Stimulated activated naive B cell treated with anti-CD40 and anti-IgM and Interleukin-4, amounts not matched to agents 10 μg/mL and 1 μg/mL and 100 μg/mL, for 72 hours (primary cell): ENCODE measurements around the gene CD59.
A peak's percentile ranks its signal among the peaks of the same experiment; 100 is the strongest.

Experiments used
- ATAC-seq, 2 donors: fragments of 150-1000 bp; cut with Tn5 transposase; replicated peaks; 2 replicates each; pipeline ENCODE4 v1.10.0; 2021; ENCODE audit warnings: moderate library complexity in 1 of 2
- DNase-seq: peaks from one replicate; pipeline ENCODE4 v3.0.0; 2021
- H3K27ac Mint-ChIP-seq: one replicate; pipeline ENCODE4 v1.8.0; 2022; ENCODE audit warnings: mild to moderate bottlenecking, mixed read lengths
- H3K27me3 Mint-ChIP-seq, 2 donors: one replicate each; pipeline ENCODE4 v1.8.0; 2022; ENCODE audit warnings: mixed read lengths in 2 of 2
- H3K36me3 Mint-ChIP-seq, 2 donors: one replicate each; pipeline ENCODE4 v1.8.0; 2022; ENCODE audit warnings: mixed read lengths in 2 of 2, mild to moderate bottlenecking in 1 of 2
- H3K4me1 Mint-ChIP-seq, 2 donors: one replicate each; pipeline ENCODE4 v1.8.0; 2022; ENCODE audit warnings: mixed read lengths in 2 of 2, mild to moderate bottlenecking in 1 of 2
- H3K4me3 Mint-ChIP-seq, 2 donors: one replicate each; pipeline ENCODE4 v1.8.0; 2022; ENCODE audit warnings: mild to moderate bottlenecking in 2 of 2, mixed read lengths in 2 of 2, moderate library complexity in 1 of 2
- H3K9me3 Mint-ChIP-seq, 2 donors: one replicate each; pipeline ENCODE4 v1.8.0; 2022; ENCODE audit warnings: mixed read lengths in 2 of 2, mild to moderate bottlenecking in 1 of 2

CD59 gene

GRCh38 chr11:33736148-33736812 lies at the start of gene CD59:
TSS of gene CD59 (minus strand) at chr11:33736423. CDS start at chr11:33722445, 13,978 bp downstream.
- peaks cover 9 to 11% of the 10 kb centered on the region in 2 donors for H3K36me3 Mint-ChIP-seq
- DNase-seq = peak; percentile 81
- peak; percentile 70 to 75 for ATAC-seq
- peak within 1 kb of the TSS; percentile 87 to 90 for H3K4me3 Mint-ChIP-seq
- peak within 1 kb of the TSS; percentile 92 for H3K27ac Mint-ChIP-seq
- no peaks in the 10 kb centered on the region for H3K9me3 Mint-ChIP-seq
- peaks cover 29 to 43% of the 10 kb centered on the region in 2 donors for H3K4me1 Mint-ChIP-seq
- H3K27me3 Mint-ChIP-seq = no peaks in the 10 kb centered on the region

GRCh38 chr11:33785609-33786008 lies 49.4 kb upstream of the CD59 start:
- no peak for ATAC-seq
- no peak for DNase-seq
- H3K27me3 Mint-ChIP-seq = peaks cover 34 to 37% of the 10 kb centered on the region in 2 donors
- H3K27ac Mint-ChIP-seq = no peak overlapping the region
- no peak overlapping the region for H3K4me3 Mint-ChIP-seq
- H3K9me3 Mint-ChIP-seq = peaks cover 0 to 2% of the 10 kb centered on the region in 2 donors
- no peaks in the 10 kb centered on the region for H3K36me3 Mint-ChIP-seq
- H3K4me1 Mint-ChIP-seq = no peaks in the 10 kb centered on the region

- Mint-ChIP-seq H3K36me3 (no peaks in the 10 kb centered on the region), H3K27ac (peak overlapping the region; percentile 2), H3K9me3 (no peaks in the 10 kb centered on the region), H3K27me3 (peaks cover 52 to 54% of the 10 kb centered on the region in 2 donors), H3K4me1 (peaks cover 3 to 10% of the 10 kb centered on the region in 2 donors), H3K4me3 (no peak overlapping the region)
- no peak for DNase-seq
- ATAC-seq = no peak
Measured at GRCh38 chr11:33779849-33780528, 43.8 kb upstream of the CD59 start.

GRCh38 chr11:33778675-33779074 lies 42.5 kb upstream of the CD59 start:
- peaks cover 7 to 19% of the 10 kb centered on the region in 2 donors for H3K4me1 Mint-ChIP-seq
- H3K36me3 Mint-ChIP-seq = peaks cover 0 to 3% of the 10 kb centered on the region in 2 donors
- H3K4me3 Mint-ChIP-seq = no peak overlapping the region
- no peaks in the 10 kb centered on the region for H3K9me3 Mint-ChIP-seq
- H3K27ac Mint-ChIP-seq = no peak overlapping the region
- H3K27me3 Mint-ChIP-seq = peaks cover 43 to 47% of the 10 kb centered on the region in 2 donors
- ATAC-seq = no peak
- DNase-seq = no peak

GRCh38 chr11:33777906-33778305 lies 41.7 kb upstream of the CD59 start:
- peaks cover 0 to 3% of the 10 kb centered on the region in 2 donors for H3K36me3 Mint-ChIP-seq
- H3K27me3 Mint-ChIP-seq = peaks cover 38 to 46% of the 10 kb centered on the region in 2 donors
- no peaks in the 10 kb centered on the region for H3K9me3 Mint-ChIP-seq
- H3K4me3 Mint-ChIP-seq = no peak overlapping the region
- no peak for ATAC-seq
- peaks cover 7 to 27% of the 10 kb centered on the region in 2 donors for H3K4me1 Mint-ChIP-seq
- no peak overlapping the region for H3K27ac Mint-ChIP-seq
- DNase-seq = no peak

GRCh38 chr11:33775832-33776470 lies 39.7 kb upstream of the CD59 start:
- Mint-ChIP-seq H3K4me1 (peaks cover 16 to 36% of the 10 kb centered on the region in 2 donors), H3K27me3 (peaks cover 33 to 43% of the 10 kb centered on the region in 2 donors), H3K4me3 (peak overlapping the region; percentile 53 to 98), H3K9me3 (no peaks in the 10 kb centered on the region), H3K36me3 (peaks cover 0 to 3% of the 10 kb centered on the region in 2 donors), H3K27ac (no peak overlapping the region)
- ATAC-seq (no peak), DNase-seq (no peak)

GRCh38 chr11:33775467-33775807 lies 39.2 kb upstream of the CD59 start:
- H3K4me3 Mint-ChIP-seq = peak overlapping the region; percentile 97 to 98
- H3K9me3 Mint-ChIP-seq = no peaks in the 10 kb centered on the region
- peaks cover 33 to 41% of the 10 kb centered on the region in 2 donors for H3K27me3 Mint-ChIP-seq
- H3K27ac Mint-ChIP-seq = no peak overlapping the region
- H3K4me1 Mint-ChIP-seq = peaks cover 16 to 36% of the 10 kb centered on the region in 2 donors
- H3K36me3 Mint-ChIP-seq = peaks cover under 1 to 3% of the 10 kb centered on the region in 2 donors
- DNase-seq (no peak), ATAC-seq (no peak)

- H3K4me3 Mint-ChIP-seq = peak overlapping the region; percentile 97 to 98
- H3K27ac Mint-ChIP-seq = peak overlapping the region; percentile 1
- H3K4me1 Mint-ChIP-seq = peaks cover 20 to 36% of the 10 kb centered on the region in 2 donors
- peaks cover 5 to 7% of the 10 kb centered on the region in 2 donors for H3K36me3 Mint-ChIP-seq
- H3K9me3 Mint-ChIP-seq = no peaks in the 10 kb centered on the region
- peak; percentile 3 to 5 for ATAC-seq
- peaks cover 27 to 36% of the 10 kb centered on the region in 2 donors for H3K27me3 Mint-ChIP-seq
- DNase-seq = no peak
Measured at GRCh38 chr11:33774736-33775466, 38.7 kb upstream of the CD59 start.

GRCh38 chr11:33773987-33774735 lies 37.9 kb upstream of the CD59 start, which contains the start of gene FBXO3:
TSS of gene FBXO3 (minus strand) at chr11:33774520. CDS start at chr11:33774497, 23 bp downstream.
- ATAC-seq (peak; percentile 90 to 92), DNase-seq (peak; percentile 54)
- Mint-ChIP-seq H3K27me3 (peaks cover 24 to 28% of the 10 kb centered on the region in 2 donors), H3K36me3 (peaks cover 10% of the 10 kb centered on the region in 2 donors), H3K9me3 (no peaks in the 10 kb centered on the region), H3K27ac (peak within 1 kb of the TSS; percentile 96), H3K4me3 (peak within 1 kb of the TSS; percentile 97 to 98), H3K4me1 (peaks cover 20 to 36% of the 10 kb centered on the region in 2 donors)

- Mint-ChIP-seq H3K27me3 (peaks cover 18 to 22% of the 10 kb centered on the region in 2 donors), H3K9me3 (no peaks in the 10 kb centered on the region), H3K27ac (peak overlapping the region; percentile 96), H3K4me1 (peaks cover 20 to 36% of the 10 kb centered on the region in 2 donors), H3K36me3 (peaks cover 10% of the 10 kb centered on the region in 2 donors), H3K4me3 (peak overlapping the region; percentile 97 to 98)
- ATAC-seq (peak; percentile 49 to 52), DNase-seq (no peak)
Measured at GRCh38 chr11:33773404-33773986, 37.3 kb upstream of the CD59 start.

- DNase-seq (no peak), ATAC-seq (no peak)
- Mint-ChIP-seq H3K4me1 (peaks cover 20 to 36% of the 10 kb centered on the region in 2 donors), H3K27ac (no peak overlapping the region), H3K9me3 (no peaks in the 10 kb centered on the region), H3K27me3 (peaks cover 13 to 15% of the 10 kb centered on the region in 2 donors), H3K36me3 (peaks cover 10 to 11% of the 10 kb centered on the region in 2 donors), H3K4me3 (peak overlapping the region; percentile 61)
Measured at GRCh38 chr11:33772870-33773269, 36.6 kb upstream of the CD59 start.

GRCh38 chr11:33772300-33772699 lies 36.1 kb upstream of the CD59 start:
- Mint-ChIP-seq H3K4me1 (peaks cover 20 to 36% of the 10 kb centered on the region in 2 donors), H3K36me3 (peaks cover 13% of the 10 kb centered on the region in 2 donors), H3K27me3 (peaks cover 13 to 15% of the 10 kb centered on the region in 2 donors), H3K27ac (no peak overlapping the region), H3K9me3 (no peaks in the 10 kb centered on the region), H3K4me3 (no peak overlapping the region)
- ATAC-seq (no peak), DNase-seq (no peak)

GRCh38 chr11:33770236-33770635 lies 34.0 kb upstream of the CD59 start:
- Mint-ChIP-seq H3K36me3 (peaks cover 24 to 25% of the 10 kb centered on the region in 2 donors), H3K27me3 (peaks cover 1 to 2% of the 10 kb centered on the region in 2 donors), H3K4me1 (peaks cover 17 to 28% of the 10 kb centered on the region in 2 donors), H3K9me3 (no peaks in the 10 kb centered on the region), H3K27ac (no peak overlapping the region), H3K4me3 (no peak overlapping the region)
- ATAC-seq = no peak
- no peak for DNase-seq
